ENCODE data around the gene NEUROG3.
"Not testable (repeated sequence)": the region's sequence is repeated elsewhere in the genome, so short reads cannot be mapped to it uniquely, and the experiment has no call there.

The NEUROG3 gene

GRCh38 chr10:69541463-69541862, 31.8 kb downstream of the NEUROG3 start:
- Histone ChIP-seq H3K27me3 (ENCODE audit: low read depth, low read length) (no peaks in the 10 kb centered on the region), H3K27ac (ENCODE audit: low read length) (no peak overlapping the region), H3K36me3 (ENCODE audit: control insufficient read depth in 1 of 2, insufficient read depth in 2 of 2, low read length in 2 of 2) (no peaks in the 10 kb centered on the region), H3K4me1 (ENCODE audit: control insufficient read depth in 1 of 2, insufficient read depth in 2 of 2, low read length in 2 of 2) (no peaks in the 10 kb centered on the region), H3K4me3 (ENCODE audit: low read depth in 1 of 2, low read length in 2 of 2) (no peak overlapping the region), H3K9me3 (ENCODE audit: control insufficient read depth in 1 of 2, low read length in 2 of 2) (peaks cover 0 to 9% of the 10 kb centered on the region in 2 donors)

- peaks cover 0 to 14% of the 10 kb centered on the region in 2 donors for H3K9me3 ChIP-seq (ENCODE audit: control insufficient read depth in 1 of 2, low read length in 2 of 2)
- H3K27ac ChIP-seq (ENCODE audit: low read length): no peak overlapping the region
- no peaks in the 10 kb centered on the region for H3K36me3 ChIP-seq (ENCODE audit: control insufficient read depth in 1 of 2, insufficient read depth in 2 of 2, low read length in 2 of 2)
- H3K27me3 ChIP-seq (ENCODE audit: low read depth, low read length): no peaks in the 10 kb centered on the region
- no peaks in the 10 kb centered on the region for H3K4me1 ChIP-seq (ENCODE audit: control insufficient read depth in 1 of 2, insufficient read depth in 2 of 2, low read length in 2 of 2)
- H3K4me3 ChIP-seq (ENCODE audit: low read depth in 1 of 2, low read length in 2 of 2): no peak overlapping the region
Measured at GRCh38 chr10:69538461-69538860, 34.8 kb downstream of the NEUROG3 start.

GRCh38 chr10:69537449-69537848, 35.8 kb downstream of the NEUROG3 start:
- H3K27ac ChIP-seq (ENCODE audit: low read length): no peak overlapping the region
- no peaks in the 10 kb centered on the region for H3K4me1 ChIP-seq (ENCODE audit: control insufficient read depth in 1 of 2, insufficient read depth in 2 of 2, low read length in 2 of 2)
- no peaks in the 10 kb centered on the region for H3K36me3 ChIP-seq (ENCODE audit: control insufficient read depth in 1 of 2, insufficient read depth in 2 of 2, low read length in 2 of 2)
- H3K4me3 ChIP-seq (ENCODE audit: low read depth in 1 of 2, low read length in 2 of 2): no peak overlapping the region
- H3K9me3 ChIP-seq (ENCODE audit: control insufficient read depth in 1 of 2, low read length in 2 of 2): peaks cover 0 to 14% of the 10 kb centered on the region in 2 donors
- H3K27me3 ChIP-seq (ENCODE audit: low read depth, low read length): no peaks in the 10 kb centered on the region

GRCh38 chr10:69536521-69536920, 36.7 kb downstream of the NEUROG3 start:
- not testable (repeated sequence) for H3K4me3 ChIP-seq (ENCODE audit: low read depth in 1 of 2, low read length in 2 of 2); H3K4me1 ChIP-seq (ENCODE audit: control insufficient read depth in 1 of 2, insufficient read depth in 2 of 2, low read length in 2 of 2); H3K27me3 ChIP-seq (ENCODE audit: low read depth, low read length); H3K27ac ChIP-seq (ENCODE audit: low read length); H3K36me3 ChIP-seq (ENCODE audit: control insufficient read depth in 1 of 2, insufficient read depth in 2 of 2, low read length in 2 of 2)
- peaks cover 0 to 14% of the 10 kb centered on the region in 2 donors for H3K9me3 ChIP-seq (ENCODE audit: control insufficient read depth in 1 of 2, low read length in 2 of 2)

GRCh38 chr10:69533658-69534057, 39.6 kb downstream of the NEUROG3 start:
- H3K27me3 ChIP-seq (ENCODE audit: low read depth, low read length): no peaks in the 10 kb centered on the region
- no peak overlapping the region for H3K4me3 ChIP-seq (ENCODE audit: low read depth in 1 of 2, low read length in 2 of 2)
- no peaks in the 10 kb centered on the region for H3K36me3 ChIP-seq (ENCODE audit: control insufficient read depth in 1 of 2, insufficient read depth in 2 of 2, low read length in 2 of 2)
- no peaks in the 10 kb centered on the region for H3K4me1 ChIP-seq (ENCODE audit: control insufficient read depth in 1 of 2, insufficient read depth in 2 of 2, low read length in 2 of 2)
- no peak overlapping the region for H3K27ac ChIP-seq (ENCODE audit: low read length)
- H3K9me3 ChIP-seq (ENCODE audit: control insufficient read depth in 1 of 2, low read length in 2 of 2): peaks cover 0 to 8% of the 10 kb centered on the region in 2 donors

- Histone ChIP-seq H3K27ac (ENCODE audit: low read length) (no peak overlapping the region), H3K4me3 (ENCODE audit: low read depth in 1 of 2, low read length in 2 of 2) (no peak overlapping the region), H3K36me3 (ENCODE audit: control insufficient read depth in 1 of 2, insufficient read depth in 2 of 2, low read length in 2 of 2) (no peaks in the 10 kb centered on the region), H3K9me3 (ENCODE audit: control insufficient read depth in 1 of 2, low read length in 2 of 2) (no peaks in the 10 kb centered on the region), H3K4me1 (ENCODE audit: control insufficient read depth in 1 of 2, insufficient read depth in 2 of 2, low read length in 2 of 2) (no peaks in the 10 kb centered on the region), H3K27me3 (ENCODE audit: low read depth, low read length) (no peaks in the 10 kb centered on the region)
Measured at GRCh38 chr10:69527961-69528360, 45.3 kb downstream of the NEUROG3 start.

Data from muscle layer of duodenum (tissue), 2 donors.